GM21825 (cell line): ENCODE measurements around the gene RAB3GAP2.
"Not testable (repeated sequence)": the region's sequence is repeated elsewhere in the genome, so short reads cannot be mapped to it uniquely, and the experiment has no call there.

Experiments
- ATAC-seq: cut with Tn5 transposase; IDR thresholded peaks from one replicate; pipeline ENCODE4 v1.9.1; 2021; ENCODE audit warnings: mild to moderate bottlenecking, moderate library complexity; ENCODE audit not compliant: unreplicated experiment

RAB3GAP2 gene

GRCh38 chr1:220243947-220244346 is 28.3 kb downstream of the RAB3GAP2 start:
- no peak for ATAC-seq

GRCh38 chr1:220241072-220241663 is 31.1 kb downstream of the RAB3GAP2 start:
- ATAC-seq, result no peak

GRCh38 chr1:220239966-220240365 is 32.3 kb downstream of the RAB3GAP2 start:
- no peak for ATAC-seq

DNA sequence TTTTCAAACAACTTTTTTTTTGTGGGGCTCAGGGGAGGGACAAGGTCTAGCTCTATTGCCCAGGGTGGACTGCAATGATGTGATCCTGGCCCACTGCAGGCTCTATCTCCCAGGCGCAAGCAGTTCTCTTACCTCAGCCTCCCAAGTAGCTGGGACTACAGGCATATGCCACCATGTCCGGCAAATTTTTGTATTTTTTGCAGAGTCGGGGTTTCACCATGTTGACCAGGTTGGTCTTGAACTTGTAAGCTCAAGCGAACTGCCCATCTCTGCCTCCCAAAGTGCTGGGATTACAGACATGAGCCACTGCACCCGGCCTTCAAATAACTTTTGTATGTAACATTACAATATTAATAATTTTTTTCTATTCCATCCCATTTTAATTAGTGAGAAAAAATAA is 33.0 kb downstream of the RAB3GAP2 start:
- no peak for ATAC-seq

DNA sequence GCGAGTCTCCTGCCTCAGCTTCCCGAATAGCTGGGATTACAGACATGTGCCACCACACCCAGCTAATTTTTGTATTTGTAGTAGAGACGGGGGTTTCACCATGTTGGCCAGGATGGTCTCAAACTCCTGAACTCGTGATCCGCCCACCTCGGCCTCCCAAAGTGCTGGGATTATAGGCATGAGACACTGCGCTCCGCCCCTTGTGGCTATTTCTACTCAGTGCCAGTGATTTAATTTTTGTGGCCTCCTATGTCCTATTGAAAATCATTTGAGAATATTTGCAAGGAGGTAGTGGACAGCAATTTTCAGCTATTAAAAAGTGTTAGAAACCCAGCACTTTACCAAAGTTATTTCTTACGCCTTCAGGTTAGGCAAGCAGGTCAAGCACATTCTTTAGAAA is 36.0 kb downstream of the RAB3GAP2 start:
- ATAC-seq, result not testable (repeated sequence)

DNA sequence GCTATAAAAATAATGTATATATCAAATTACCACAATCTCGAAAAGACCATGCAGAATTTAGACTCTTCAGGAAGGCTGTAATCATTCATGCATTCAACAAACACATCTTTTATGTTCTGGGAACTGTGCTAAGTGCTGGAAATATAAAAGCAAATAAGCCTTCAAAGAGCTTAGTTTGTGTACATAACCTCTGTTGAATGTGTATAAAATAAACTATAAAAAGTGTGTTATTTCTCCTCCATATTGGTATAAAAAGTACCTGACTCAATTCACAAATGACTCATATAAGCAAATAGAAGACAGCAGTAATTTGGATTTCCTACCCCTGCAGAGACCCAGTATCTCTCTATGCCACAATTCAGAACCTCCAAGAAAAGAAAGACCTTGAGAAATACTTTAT is 36.8 kb downstream of the RAB3GAP2 start:
- no peak for ATAC-seq

- ATAC-seq, result no peak
Measured at GRCh38 chr1:220233927-220234326, 38.3 kb downstream of the RAB3GAP2 start.

GRCh38 chr1:220229771-220230170 is 42.5 kb downstream of the RAB3GAP2 start:
- ATAC-seq, result no peak

DNA sequence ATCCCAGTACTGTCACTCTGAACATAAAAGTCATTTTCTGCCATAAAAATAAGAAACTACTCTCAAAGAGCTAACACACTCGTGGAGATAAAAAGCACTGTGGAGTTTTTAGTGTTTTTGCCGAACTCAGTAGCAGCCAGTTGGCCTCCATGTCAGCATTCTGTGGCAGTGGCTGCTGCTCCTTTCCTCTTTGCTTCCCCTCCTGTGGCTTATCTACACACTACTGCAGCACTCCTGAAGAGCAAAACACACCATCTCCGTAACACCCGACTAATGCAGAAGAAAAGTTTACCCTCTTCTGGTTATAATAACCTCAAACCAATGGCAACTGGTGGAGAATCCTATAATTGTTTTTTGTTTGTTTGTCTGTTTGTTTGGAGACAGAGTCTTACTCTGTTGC is 44.9 kb downstream of the RAB3GAP2 start:
- ATAC-seq, result no peak

DNA sequence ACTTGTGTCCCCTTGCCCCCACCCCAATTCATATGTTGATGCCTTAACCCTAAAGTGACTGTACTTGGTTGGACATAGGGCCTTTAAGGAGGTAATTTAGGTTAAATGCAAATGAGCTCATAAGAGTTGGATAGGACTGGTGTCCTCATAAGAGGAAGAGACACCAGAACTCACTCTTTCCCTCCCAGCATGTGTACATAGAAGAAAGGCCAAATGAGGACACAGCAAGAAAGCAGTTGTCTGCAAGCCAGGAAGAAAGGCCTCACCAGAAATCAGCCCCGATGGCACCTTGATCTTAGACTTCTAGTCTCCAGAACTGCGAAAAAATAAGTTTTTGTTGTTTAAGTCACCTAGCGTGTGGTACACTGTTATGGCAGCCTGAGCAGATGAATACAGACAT is 45.5 kb downstream of the RAB3GAP2 start:
- no peak for ATAC-seq

- no peak for ATAC-seq
Measured at GRCh38 chr1:220225957-220226356, 46.3 kb downstream of the RAB3GAP2 start.

DNA sequence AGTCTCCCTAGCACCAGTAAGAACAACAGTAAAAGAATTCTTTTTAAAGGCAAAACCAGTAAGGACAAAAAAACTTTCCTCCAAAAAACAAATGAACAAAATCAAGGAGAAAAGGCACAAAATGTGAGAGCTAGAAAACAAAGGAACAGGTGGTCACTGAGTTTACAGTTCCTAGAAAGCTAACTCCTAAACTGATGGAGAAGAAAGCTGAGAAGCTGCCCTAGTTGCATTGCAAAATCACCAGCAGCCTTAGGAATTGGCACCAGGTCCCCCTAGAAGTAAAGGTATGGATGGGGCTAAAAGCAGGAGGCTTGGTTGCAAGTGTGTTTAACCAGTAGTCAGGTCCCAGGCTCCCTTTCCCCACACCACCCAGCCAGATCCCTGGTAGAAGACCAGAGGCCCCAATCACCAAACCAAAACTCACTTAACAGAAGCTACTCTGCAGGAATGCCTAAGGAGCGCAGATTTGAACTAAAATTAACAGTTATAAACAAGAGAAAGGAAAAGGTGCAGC is 47.6 kb downstream of the RAB3GAP2 start:
- ATAC-seq, result no peak

GRCh38 chr1:220224033-220224432 is 48.2 kb downstream of the RAB3GAP2 start:
- ATAC-seq, result no peak

DNA sequence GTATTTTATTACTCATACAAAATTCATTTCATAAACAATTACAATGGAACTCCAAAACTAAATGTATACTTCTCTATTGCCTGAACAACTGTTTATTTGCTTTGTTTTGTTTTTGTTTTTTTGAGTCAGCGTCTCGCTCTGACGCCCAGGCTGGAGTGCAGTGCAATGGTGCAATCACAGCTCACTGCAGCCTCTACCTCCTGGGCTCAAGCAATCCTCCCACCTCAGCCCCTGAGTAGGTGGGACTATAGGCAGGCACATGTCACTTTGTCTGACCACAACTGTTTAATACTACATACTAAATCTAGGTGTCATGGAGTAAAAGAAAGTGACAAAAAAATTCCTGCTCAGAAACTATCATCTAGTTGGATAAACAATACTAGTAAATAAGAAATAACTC is 49.3 kb downstream of the RAB3GAP2 start:
- ATAC-seq, result no peak

DNA sequence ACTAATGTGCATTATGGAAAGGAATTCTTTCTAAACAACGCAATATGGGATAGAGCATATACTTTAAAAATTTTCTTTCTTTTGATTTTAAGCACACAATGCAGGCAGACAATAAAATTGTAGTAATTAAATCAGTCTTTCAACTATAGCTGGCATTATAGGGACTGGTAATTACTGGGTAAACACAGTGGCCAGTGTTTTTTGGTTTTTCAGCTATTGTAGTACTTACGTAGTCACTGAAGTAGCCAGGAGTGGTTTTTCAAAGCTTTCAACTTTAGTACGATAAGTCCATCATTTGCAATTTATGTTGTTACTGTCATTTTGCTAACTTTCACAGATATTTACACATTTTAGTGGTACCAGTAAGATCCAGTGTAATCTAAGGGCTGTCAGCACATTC is 50.6 kb downstream of the RAB3GAP2 start:
- ATAC-seq, result no peak

GRCh38 chr1:220221269-220221668 is 51.0 kb downstream of the RAB3GAP2 start:
- no peak for ATAC-seq

- ATAC-seq, result peak; percentile 21
Measured at GRCh38 chr1:220220699-220221040, 51.6 kb downstream of the RAB3GAP2 start.

- ATAC-seq, result peak; percentile 49
Measured at GRCh38 chr1:220219865-220220698, 52.2 kb downstream of the RAB3GAP2 start.

- ATAC-seq, result no peak
Measured at GRCh38 chr1:220219136-220219442, 53.2 kb downstream of the RAB3GAP2 start.

- not testable (repeated sequence) for ATAC-seq
Measured at GRCh38 chr1:220218397-220219135, 53.7 kb downstream of the RAB3GAP2 start.

DNA sequence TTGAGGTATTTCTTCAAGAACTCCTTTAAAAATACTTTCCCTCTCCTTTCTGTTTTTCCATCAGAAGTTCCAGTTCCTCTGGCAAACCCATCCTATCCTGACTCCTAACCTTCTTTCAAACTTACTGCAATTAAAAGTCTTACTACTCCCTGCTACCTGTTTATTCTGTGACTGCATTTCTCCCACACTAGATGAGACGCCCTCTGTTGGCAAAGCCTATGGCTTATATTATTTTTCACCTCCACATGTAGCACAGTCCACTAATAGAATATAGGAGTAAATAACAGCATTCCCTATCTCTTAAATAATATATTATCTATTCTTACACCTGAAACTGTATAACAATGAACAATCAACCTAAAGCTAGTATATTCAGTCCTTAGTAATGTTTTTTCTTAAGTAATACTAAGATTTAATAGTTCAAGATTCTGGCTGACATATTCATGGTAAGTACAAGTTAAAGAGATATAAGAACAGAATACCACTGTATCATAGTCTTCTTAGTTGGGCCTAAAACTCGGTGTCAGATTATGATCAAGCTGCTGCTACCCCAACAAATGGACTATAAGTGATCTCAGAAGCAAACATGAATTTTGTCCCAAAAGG is 54.8 kb downstream of the RAB3GAP2 start:
- no peak for ATAC-seq
